ENCODE data around the gene ZER1.
"Not testable (repeated sequence)": the region's sequence is repeated elsewhere in the genome, so short reads cannot be mapped to it uniquely, and the experiment has no call there.

The ZER1 gene

GRCh38 chr9:128703616-128704355 lies 67.9 kb downstream of the ZER1 start:
- no peak for ATAC-seq
- H3K4me3 Mint-ChIP-seq = peak overlapping the region; percentile 90
- peak overlapping the region; percentile 58 for H3K27ac Mint-ChIP-seq
- H3K9me3 Mint-ChIP-seq = no peaks in the 10 kb centered on the region
- peaks cover 22% of the 10 kb centered on the region for H3K4me1 Mint-ChIP-seq
- H3K27me3 Mint-ChIP-seq = no peaks in the 10 kb centered on the region
- no peaks in the 10 kb centered on the region for H3K36me3 Mint-ChIP-seq

GRCh38 chr9:128702949-128703615 lies 68.6 kb downstream of the ZER1 start:
- Mint-ChIP-seq H3K27me3 (no peaks in the 10 kb centered on the region), H3K4me1 (peaks cover 22% of the 10 kb centered on the region), H3K27ac (peak overlapping the region; percentile 58), H3K4me3 (peak overlapping the region; percentile 90), H3K36me3 (no peaks in the 10 kb centered on the region), H3K9me3 (no peaks in the 10 kb centered on the region)
- peak; percentile 44 for ATAC-seq

DNA sequence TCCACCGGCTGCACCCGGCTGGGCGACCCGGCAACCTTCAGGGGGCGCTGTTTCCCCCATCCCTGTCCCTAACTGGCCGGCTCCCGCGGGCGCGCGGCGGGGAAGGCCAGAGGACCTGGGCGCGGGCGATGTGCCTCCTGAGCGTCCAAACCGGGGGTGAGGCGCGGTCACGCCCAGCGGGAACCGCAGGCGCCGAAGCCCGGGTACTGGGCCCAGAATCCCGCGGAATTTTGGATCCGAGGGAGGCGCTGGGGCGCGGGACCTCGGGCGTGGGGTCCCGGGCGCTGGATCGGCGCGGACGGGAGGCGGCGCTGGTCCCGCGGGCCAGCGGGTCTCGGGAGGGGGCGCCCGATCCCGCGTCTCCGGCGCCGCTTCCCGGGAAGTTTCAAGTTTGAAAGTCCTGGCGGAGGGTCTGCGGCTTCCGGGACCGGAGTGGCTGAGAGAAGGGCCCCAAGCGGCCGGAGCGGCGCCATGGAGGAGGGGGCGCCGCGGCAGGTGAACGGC lies 69.2 kb downstream of the ZER1 start, which contains the start of gene PKN3:
PKN3 (plus strand) TSS at position 59 of the 504 bp plus-strand sequence; CDS start at position 472, 413 bp downstream.
- peak; percentile 91 for ATAC-seq
- peak within 1 kb of the TSS; percentile 58 for H3K27ac Mint-ChIP-seq
- peaks cover 22% of the 10 kb centered on the region for H3K4me1 Mint-ChIP-seq
- H3K36me3 Mint-ChIP-seq = no peaks in the 10 kb centered on the region
- no peaks in the 10 kb centered on the region for H3K27me3 Mint-ChIP-seq
- no peaks in the 10 kb centered on the region for H3K9me3 Mint-ChIP-seq
- peak within 1 kb of the TSS; percentile 90 for H3K4me3 Mint-ChIP-seq

DNA sequence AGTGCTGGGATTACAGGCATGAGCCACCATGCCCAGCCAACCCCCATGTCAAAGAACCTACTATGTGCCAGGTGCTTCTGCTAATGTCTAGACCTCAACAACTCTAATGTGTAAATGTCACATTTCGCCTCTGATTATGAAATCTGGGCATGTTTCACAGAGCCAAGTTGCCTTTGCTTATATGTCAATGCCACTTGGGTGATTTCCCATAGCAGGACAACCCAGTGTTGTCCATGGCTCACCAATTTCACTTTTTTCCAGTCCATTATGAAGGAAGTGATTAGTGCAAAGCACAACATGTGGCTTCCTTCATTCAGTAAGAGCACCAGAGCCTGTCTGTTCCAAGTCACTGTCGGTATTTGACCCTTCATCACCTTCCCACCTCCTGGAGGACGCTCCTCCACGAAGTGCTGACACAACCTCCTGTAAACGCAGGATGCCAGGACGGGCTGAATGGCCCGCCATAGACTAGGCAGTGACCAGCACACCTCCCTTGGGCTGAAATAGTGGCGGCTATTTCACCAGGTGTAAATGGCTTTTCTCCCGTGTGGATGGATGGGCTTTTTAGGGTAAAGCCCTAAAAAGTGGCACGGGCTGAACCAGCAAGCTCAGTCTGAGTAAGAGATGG lies 70.4 kb downstream of the ZER1 start:
- Mint-ChIP-seq H3K4me3 (peak overlapping the region; percentile 47), H3K4me1 (peaks cover 22% of the 10 kb centered on the region), H3K36me3 (peaks cover 3% of the 10 kb centered on the region), H3K27ac (no peak overlapping the region), H3K9me3 (no peaks in the 10 kb centered on the region), H3K27me3 (no peaks in the 10 kb centered on the region)
- ATAC-seq = no peak

DNA sequence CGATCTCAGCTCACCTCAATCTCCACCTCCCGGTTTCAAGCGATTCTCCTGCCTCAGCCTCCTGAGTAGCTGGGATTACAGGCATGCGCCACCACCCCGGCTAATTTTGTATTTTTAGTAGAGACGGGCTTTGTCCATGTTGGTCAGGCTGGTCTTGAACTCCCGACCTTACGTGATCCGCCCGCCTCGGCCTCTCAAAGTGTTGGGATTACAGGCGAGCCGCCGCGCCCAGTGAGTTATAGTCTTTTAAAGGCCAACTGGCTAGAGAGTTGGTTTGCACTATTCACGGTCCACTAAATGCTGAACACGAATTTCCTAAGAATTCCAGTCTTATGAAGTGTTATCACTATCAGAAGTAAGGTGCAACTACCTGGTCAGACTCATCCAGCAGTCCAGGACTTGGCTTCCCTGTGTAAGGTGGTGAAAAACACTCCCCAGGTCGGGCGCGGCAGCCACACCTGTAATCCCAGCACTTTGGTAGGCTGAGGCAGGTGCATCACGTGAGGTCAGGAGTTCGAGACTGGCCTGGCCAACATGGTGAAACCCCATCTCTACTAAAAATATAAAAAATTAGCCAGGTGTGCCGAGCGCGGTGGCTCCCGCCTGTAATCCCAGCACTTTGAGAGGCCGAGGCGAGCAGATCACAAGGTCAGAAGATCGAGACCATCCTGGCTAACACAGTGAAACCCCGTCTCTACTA lies 72.5 kb downstream of the ZER1 start:
- H3K27me3 Mint-ChIP-seq, H3K4me3 Mint-ChIP-seq, H3K9me3 Mint-ChIP-seq, H3K27ac Mint-ChIP-seq, ATAC-seq: not testable (repeated sequence)
- peaks cover 29% of the 10 kb centered on the region for H3K4me1 Mint-ChIP-seq
- H3K36me3 Mint-ChIP-seq = peaks cover 16% of the 10 kb centered on the region

DNA sequence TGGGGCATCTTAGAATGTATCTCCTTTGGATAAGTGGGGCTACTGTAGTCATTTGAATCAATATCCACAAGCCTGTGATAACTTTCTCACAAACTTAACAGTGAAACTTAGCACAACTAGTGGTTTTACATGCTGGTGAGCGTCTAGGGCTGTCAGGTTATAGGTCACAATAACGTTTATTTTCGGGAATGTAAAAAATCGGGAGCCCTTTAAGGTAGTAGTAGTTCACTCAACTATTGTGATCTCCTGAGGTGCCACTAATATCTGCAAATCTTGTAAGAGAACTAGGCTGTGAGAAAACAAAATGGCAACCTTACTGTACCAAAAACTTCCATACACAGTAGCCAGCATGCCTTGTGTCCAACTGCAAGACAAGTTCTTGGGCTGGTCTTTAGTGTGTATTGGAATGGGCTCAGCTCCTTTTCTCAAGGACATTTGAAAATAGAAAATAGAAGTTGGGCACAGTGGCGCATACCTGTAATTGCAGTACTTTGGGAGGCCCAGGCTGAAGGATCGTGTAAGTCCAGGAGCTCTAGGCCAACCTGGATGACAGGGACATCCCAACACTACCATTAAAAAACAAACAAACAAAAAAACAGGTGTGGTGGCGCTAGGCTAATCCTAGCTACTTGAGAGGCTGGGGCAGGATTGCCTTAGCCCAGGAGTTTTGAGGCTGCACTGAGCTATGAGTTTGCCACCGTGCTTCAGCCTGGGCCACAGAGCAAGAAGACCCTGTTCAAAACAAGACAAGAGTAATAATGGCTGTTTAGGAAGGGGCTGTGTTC lies 74.6 kb downstream of the ZER1 start:
- H3K27ac Mint-ChIP-seq = no peak overlapping the region
- H3K36me3 Mint-ChIP-seq = peaks cover 33% of the 10 kb centered on the region
- H3K4me1 Mint-ChIP-seq = peaks cover 30% of the 10 kb centered on the region
- ATAC-seq = no peak
- no peaks in the 10 kb centered on the region for H3K27me3 Mint-ChIP-seq
- H3K4me3 Mint-ChIP-seq = no peak overlapping the region
- H3K9me3 Mint-ChIP-seq = no peaks in the 10 kb centered on the region

GRCh38 chr9:128694344-128694743 lies 77.4 kb downstream of the ZER1 start:
- ATAC-seq = peak; percentile 43

DNA sequence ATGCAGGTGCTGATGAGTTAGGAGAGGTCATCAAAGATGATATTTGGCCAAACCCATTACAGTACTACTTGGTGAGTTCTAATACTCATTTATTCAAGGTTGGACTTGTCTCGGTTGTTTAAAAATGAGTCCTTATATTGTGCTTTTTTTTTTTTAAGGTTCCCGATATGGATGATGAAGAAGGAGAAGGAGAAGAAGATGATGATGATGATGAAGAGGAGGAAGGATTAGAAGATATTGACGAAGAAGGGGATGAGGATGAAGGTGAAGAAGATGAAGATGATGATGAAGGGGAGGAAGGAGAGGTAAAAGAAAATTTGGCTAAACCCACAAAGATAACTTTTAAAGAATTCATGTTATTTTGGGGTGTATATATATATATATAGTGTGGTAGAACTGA lies 78.0 kb downstream of the ZER1 start:
- Mint-ChIP-seq H3K4me1 (peaks cover 34% of the 10 kb centered on the region), H3K4me3 (peak overlapping the region; percentile 34), H3K27ac (peak overlapping the region; percentile 77), H3K36me3 (peaks cover 50% of the 10 kb centered on the region)
- not testable (repeated sequence) for H3K27me3 Mint-ChIP-seq, ATAC-seq, H3K9me3 Mint-ChIP-seq

More at GRCh38 chr9:128694344-128694743, 77.4 kb downstream of the ZER1 start:
- Mint-ChIP-seq H3K9me3 (no peaks in the 10 kb centered on the region), H3K4me3 (peak overlapping the region; percentile 34), H3K27ac (peak overlapping the region; percentile 77), H3K36me3 (peaks cover 50% of the 10 kb centered on the region), H3K27me3 (no peaks in the 10 kb centered on the region), H3K4me1 (peaks cover 34% of the 10 kb centered on the region)

GRCh38 chr9:128690684-128691034 lies 81.1 kb downstream of the ZER1 start:
- Mint-ChIP-seq H3K27me3 (no peaks in the 10 kb centered on the region), H3K27ac (peak overlapping the region; percentile 88), H3K36me3 (peaks cover 46% of the 10 kb centered on the region)

DNA sequence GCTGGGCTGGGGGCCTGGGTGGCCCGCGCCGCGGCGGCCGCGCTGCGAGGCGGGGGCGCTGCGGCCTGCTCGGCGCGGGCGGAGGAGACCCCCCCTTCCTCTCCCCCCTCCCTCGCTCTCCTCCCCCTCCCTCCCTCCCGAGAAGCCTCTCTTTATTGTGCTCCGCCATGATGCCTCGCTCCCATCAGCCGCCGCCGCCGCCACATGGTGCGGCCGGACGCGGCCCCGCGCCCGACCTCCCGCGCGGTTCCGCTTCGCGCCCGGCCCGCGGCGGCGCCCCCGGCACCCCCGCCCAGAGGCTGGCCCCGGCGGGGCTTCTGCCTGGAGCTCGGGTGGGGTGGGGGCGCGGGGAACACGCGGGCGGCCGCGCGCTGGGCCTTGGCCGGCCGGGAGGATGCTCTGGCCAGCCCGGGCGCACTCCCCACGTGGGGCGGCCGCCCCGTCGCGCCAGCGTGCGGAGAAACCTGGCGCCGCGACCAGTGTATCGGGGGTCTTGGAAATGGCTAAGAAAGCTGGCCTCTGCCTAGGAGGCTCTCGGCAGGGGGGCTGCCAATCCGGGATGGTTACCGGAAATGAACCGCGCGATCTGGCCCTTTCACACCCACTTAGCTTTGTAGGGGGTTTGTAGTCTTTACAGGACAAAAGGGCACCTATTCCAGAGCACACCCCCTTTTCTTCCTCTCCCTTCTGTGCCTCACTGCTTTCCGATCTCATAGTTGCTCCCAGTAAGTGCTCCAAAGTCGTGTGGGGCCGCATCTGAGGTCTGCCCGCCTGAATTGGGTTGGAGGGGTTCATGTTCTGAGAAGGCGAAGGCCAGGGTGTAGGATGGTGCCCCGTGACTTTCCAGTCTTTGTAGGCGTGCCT lies 81.7 kb downstream of the ZER1 start:
- no peaks in the 10 kb centered on the region for H3K9me3 Mint-ChIP-seq
- no peaks in the 10 kb centered on the region for H3K27me3 Mint-ChIP-seq
- peaks cover 61% of the 10 kb centered on the region for H3K4me1 Mint-ChIP-seq
- peaks cover 46% of the 10 kb centered on the region for H3K36me3 Mint-ChIP-seq
- peak; percentile 9 for ATAC-seq
- peak overlapping the region; percentile 88 for H3K27ac Mint-ChIP-seq
- peak overlapping the region; percentile 95 for H3K4me3 Mint-ChIP-seq

More at GRCh38 chr9:128690684-128691034, 81.1 kb downstream of the ZER1 start:
- ATAC-seq = no peak
- peaks cover 55% of the 10 kb centered on the region for H3K4me1 Mint-ChIP-seq
- H3K9me3 Mint-ChIP-seq = no peaks in the 10 kb centered on the region
- H3K4me3 Mint-ChIP-seq = peak overlapping the region; percentile 95

- no peaks in the 10 kb centered on the region for H3K9me3 Mint-ChIP-seq
- H3K36me3 Mint-ChIP-seq = peaks cover 40% of the 10 kb centered on the region
- ATAC-seq = peak; percentile 53
- H3K27me3 Mint-ChIP-seq = no peaks in the 10 kb centered on the region
- H3K27ac Mint-ChIP-seq = peak overlapping the region; percentile 88
- H3K4me3 Mint-ChIP-seq = peak overlapping the region; percentile 62
- peaks cover 61% of the 10 kb centered on the region for H3K4me1 Mint-ChIP-seq
Observed at GRCh38 chr9:128689293-128689774, 82.4 kb downstream of the ZER1 start.

DNA sequence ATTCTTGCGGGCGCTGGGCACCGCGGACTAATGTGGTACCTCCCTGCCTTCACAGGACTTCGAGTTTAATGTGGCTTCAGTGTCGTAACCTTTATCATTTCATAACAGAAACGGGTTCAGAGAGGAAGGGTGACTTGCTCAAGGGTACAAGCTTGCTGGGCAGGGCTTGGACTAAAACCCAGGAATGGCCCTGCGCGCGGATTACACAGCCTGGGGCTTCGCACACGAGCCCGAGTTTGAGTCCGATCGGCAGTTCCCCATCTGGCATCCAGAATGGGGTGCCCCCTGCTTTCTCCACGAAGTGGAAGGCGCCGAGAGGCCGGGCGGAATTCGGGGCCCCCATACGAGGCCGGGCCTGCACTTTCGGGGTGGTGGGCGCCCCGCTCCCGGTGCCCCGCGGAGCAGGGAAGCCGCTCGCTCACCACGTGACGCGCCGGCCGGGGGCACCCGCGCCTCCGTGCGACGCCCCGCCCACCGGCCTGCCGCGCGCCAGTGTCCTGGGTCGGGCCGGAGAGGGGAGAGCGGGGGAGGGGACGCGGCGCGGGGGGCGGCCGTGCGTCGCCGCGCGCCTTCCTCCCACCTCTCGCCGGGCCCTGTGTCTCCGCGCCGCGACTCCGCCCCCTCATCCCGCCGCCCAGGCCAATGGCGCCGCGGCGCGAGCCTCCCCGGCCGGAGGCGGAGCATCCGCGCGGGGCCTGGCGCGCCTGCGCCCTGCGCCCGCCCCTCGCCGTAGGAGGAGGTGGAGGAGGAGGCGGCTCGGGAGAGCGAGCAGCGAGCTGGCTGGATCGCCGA lies 83.0 kb downstream of the ZER1 start, which contains the start of gene SET:
SET (plus strand) TSS at position 722 of the 792 bp plus-strand sequence. CDS start 361 bp downstream, outside the sequence.
- peaks cover 35% of the 10 kb centered on the region for H3K36me3 Mint-ChIP-seq
- H3K4me1 Mint-ChIP-seq = peaks cover 56% of the 10 kb centered on the region
- peak within 1 kb of the TSS; percentile 77 for H3K4me3 Mint-ChIP-seq
- peak within 1 kb of the TSS; percentile 88 for H3K27ac Mint-ChIP-seq
- no peaks in the 10 kb centered on the region for H3K9me3 Mint-ChIP-seq
- ATAC-seq = peak; percentile 93
- H3K27me3 Mint-ChIP-seq = no peaks in the 10 kb centered on the region

GRCh38 chr9:128687453-128687852 lies 84.3 kb downstream of the ZER1 start:
- H3K27ac Mint-ChIP-seq = peak overlapping the region; percentile 88
- H3K4me3 Mint-ChIP-seq = peak overlapping the region; percentile 27
- peaks cover 57% of the 10 kb centered on the region for H3K4me1 Mint-ChIP-seq
- no peak for ATAC-seq
- no peaks in the 10 kb centered on the region for H3K9me3 Mint-ChIP-seq
- H3K36me3 Mint-ChIP-seq = peaks cover 30% of the 10 kb centered on the region
- H3K27me3 Mint-ChIP-seq = no peaks in the 10 kb centered on the region

Measured in stimulated activated memory B cell treated with anti-CD40 and anti-IgM and Interleukin-4, amounts not matched to agents 10 μg/mL and 1 μg/mL and 100 μg/mL, for 72 hours (primary cell).